Measurements from ENCODE around the gene FAM227B. TPM values are rescaled to one million over a fixed set of nuclear protein-coding genes. Genes with fewer than 3 reads are reported as not detected.

Gene FAM227B
- total RNA-seq, 1 experiment from 2014 or later = 3.3 TPM

DNA sequence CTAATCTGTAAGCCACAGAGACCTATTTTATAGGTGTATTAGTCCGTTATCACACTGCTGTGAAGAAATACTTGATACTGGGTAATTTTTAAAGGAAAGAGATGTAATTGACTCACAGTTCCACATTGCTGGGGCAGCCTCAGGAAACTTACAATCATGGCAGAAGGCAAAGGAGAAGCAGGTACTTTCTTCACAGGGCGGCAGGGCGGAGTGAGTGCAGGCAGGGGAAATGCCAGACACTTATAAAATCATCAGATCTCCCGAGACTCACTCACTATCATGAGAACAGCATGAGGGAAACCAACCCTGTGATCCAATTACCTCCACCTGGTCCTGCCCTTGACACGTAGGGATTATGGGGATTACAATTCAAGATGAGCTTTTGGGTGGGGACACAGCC lies 341.9 kb downstream of the FAM227B start:
- no peak overlapping the region for H3K27ac ChIP-seq
- no peak overlapping the region for H3K4me2 ChIP-seq
- intact Hi-C loops (cut with micrococcal nuclease; ENCODE audit: unreplicated experiment) = no loop called here
- H3K27me3 ChIP-seq (ENCODE audit: insufficient read depth, low read depth) = no peaks in the 10 kb centered on the region
- H2AFZ ChIP-seq = no peak overlapping the region
- TF ChIP-seq CTCF (conservative IDR thresholded peaks at IDR 0.05) = no peak
- no peak for TF ChIP-seq EZH2 (IDR thresholded peaks at IDR 0.05; ENCODE audit: low read depth)
- no peaks in the 10 kb centered on the region for H3K79me2 ChIP-seq (ENCODE audit: low read depth)
- ChIA-PET CTCF (no interaction called here), POLR2A (ENCODE audit: unreplicated experiment) (interaction anchor here (0.6 kb wide), 1 partner anchor 26 kb away, joined by 3 read pairs; no protein-coding TSS in a partner anchor)
- no peak overlapping the region for H3K4me3 ChIP-seq
- no peaks in the 10 kb centered on the region for H4K20me1 ChIP-seq (ENCODE audit: insufficient read depth)
- no peaks in the 10 kb centered on the region for H3K9me2 ChIP-seq (ENCODE audit: insufficient read depth)
- no peaks in the 10 kb centered on the region for H3F3A ChIP-seq (ENCODE audit: insufficient read depth, low read depth)
- H3K36me3 ChIP-seq (ENCODE audit: low read depth) = no peaks in the 10 kb centered on the region
- no peaks in the 10 kb centered on the region for H3K4me1 ChIP-seq (replicated peaks; ENCODE audit: insufficient read depth)
- no peak for DNase-seq
- H3K9me3 ChIP-seq (ENCODE audit: insufficient read depth, low read depth) = no peaks in the 10 kb centered on the region
- no TSS peak for BruUV-seq (replicated peaks)

Other genes starting within 250 kb of the FAM227B start
- gene FGF7, start 197.6 kb downstream of the FAM227B start, total RNA-seq (2021) = not detected in 2 replicates
- 21.1 and 24.5 TPM in 2 replicates for gene DTWD1, start 230 bp upstream of the FAM227B start, total RNA-seq (2021)

All from PC-9 (cell line).